Esophagus muscularis mucosa (tissue), 4 donors: Measurements from ENCODE around the gene GAPDH.

Experiments used
- CTCF ChIP-seq, 3 experiments: fragments of 200-600 bp in 2 of 3; fragments of 450-650 bp in 1 of 3; sonication (generic) in 2 of 3; IDR thresholded peaks; one replicate each; pipeline ENCODE4 v1.5.1; 2017 to 2019; ENCODE audit warnings: antibody characterized with exemption in 3 of 3, mild to moderate bottlenecking in 2 of 3, moderate library complexity in 1 of 3
- EP300 ChIP-seq: sonication (generic); formaldehyde crosslinking; IDR thresholded peaks from one replicate; pipeline ENCODE4 v1.6.1; 2017; ENCODE audit warnings: antibody characterized with exemption
- POLR2A ChIP-seq: fragments of 450-650 bp; IDR thresholded peaks from one replicate; pipeline ENCODE4 v1.6.1; 2017; ENCODE audit warnings: antibody characterized with exemption, moderate library complexity, mild to moderate bottlenecking, low read depth
- POLR2AphosphoS5 ChIP-seq, 2 donors: sonication (generic); formaldehyde crosslinking; IDR thresholded peaks; one replicate each; pipeline ENCODE4 v1.6.1; 2017; ENCODE audit warnings: antibody characterized with exemption in 2 of 2

DNA sequence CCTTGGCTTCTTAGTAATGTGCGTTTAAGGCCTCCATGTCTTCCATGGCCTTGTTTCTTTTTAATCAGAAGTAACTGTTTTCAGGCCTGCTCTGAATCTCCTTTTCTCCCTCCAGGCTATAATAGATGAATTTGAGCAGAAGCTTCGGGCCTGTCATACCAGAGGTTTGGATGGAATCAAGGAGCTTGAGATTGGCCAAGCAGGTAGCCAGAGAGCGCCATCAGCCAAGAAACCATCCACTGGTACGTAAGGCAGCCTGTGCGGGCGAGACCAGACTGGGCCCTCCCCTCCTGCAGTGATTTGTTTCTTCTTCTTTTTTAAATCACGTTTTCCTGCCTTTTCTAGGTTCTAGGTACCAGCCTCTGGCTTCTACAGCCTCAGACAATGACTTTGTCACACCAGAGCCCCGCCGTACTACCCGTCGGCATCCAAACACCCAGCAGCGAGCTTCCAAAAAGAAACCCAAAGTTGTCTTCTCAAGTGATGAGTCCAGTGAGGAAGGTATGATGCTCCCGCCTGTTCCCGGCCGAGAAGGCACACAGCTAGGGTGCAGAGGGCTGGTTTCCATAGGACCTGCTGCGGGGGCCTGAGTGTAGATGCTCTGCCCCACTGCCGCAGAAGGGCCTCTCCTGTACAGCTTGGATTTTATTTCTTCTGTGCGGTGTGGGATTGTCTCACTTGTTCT, 3.6 kb upstream of the GAPDH start:
- TF ChIP-seq CTCF (IDR thresholded peaks at IDR 0.05) (no peak), POLR2A (no peak), POLR2AphosphoS5 (IDR thresholded peaks at IDR 0.05) (no peak), EP300 (no peak)
